LNCaP clone FGC (cell line): ENCODE measurements around the gene VPS51.
A peak's percentile ranks its signal among the peaks of the same experiment; 100 is the strongest.

Experiments
- DNase-seq: peaks from one replicate; pipeline ENCODE4 v3.0.0-alpha.2; 2011; ENCODE audit warnings: low read depth
- H3K4me3 ChIP-seq: 2 replicates; pipeline ENCODE4 v1.5.1; 2011; ENCODE audit warnings: mild to moderate bottlenecking, low read depth, low read length, control low read depth
- TF ChIP-seq, protein P1 (sequence below): IDR thresholded peaks from 2 replicates; pipeline ENCODE4 v1.5.1; 2012; ENCODE audit warnings: mild to moderate bottlenecking; ENCODE audit not compliant: control insufficient read depth, insufficient read depth; ENCODE audit errors: extremely low read depth

Gene VPS51

DNA sequence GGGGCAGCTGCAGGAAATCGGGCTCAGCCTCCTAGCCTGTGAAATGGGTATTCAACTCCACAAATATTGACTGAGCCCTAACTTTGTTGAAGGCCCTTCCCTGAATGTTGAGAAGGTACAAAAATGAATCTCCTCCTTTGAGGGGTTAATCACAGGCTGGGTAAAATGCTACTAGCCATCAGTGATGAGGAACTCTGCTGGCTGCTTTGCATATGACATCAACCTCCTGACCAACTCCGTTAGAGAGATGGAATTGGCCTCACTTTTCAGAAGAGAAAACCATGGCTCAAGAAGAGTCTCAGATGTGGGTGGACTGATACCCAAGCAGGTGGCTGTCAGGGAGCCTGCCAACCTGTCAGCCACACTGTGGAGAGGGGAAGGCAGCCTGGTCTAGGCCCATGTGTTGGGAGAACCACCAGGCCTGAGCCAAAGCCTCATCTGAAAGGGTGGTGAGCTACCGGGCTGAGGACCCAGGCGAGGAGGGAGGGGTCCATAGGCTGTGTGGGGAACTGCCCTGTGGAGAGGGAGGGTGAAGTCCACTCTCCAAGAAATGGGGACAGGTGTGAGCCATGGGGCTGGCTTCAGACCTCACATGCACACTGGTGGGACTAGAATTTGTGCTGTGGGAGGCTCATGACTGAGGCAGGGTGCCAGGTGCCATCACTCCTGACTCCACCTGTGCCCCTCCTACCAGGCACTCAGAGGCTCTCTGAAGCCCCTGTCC is 23.9 kb upstream of the VPS51 start:
- DNase-seq, result no peak
- TF ChIP-seq, protein P1, sequence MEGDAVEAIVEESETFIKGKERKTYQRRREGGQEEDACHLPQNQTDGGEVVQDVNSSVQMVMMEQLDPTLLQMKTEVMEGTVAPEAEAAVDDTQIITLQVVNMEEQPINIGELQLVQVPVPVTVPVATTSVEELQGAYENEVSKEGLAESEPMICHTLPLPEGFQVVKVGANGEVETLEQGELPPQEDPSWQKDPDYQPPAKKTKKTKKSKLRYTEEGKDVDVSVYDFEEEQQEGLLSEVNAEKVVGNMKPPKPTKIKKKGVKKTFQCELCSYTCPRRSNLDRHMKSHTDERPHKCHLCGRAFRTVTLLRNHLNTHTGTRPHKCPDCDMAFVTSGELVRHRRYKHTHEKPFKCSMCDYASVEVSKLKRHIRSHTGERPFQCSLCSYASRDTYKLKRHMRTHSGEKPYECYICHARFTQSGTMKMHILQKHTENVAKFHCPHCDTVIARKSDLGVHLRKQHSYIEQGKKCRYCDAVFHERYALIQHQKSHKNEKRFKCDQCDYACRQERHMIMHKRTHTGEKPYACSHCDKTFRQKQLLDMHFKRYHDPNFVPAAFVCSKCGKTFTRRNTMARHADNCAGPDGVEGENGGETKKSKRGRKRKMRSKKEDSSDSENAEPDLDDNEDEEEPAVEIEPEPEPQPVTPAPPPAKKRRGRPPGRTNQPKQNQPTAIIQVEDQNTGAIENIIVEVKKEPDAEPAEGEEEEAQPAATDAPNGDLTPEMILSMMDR, result no peak
- H3K4me3 ChIP-seq, result no peak overlapping the region

DNA sequence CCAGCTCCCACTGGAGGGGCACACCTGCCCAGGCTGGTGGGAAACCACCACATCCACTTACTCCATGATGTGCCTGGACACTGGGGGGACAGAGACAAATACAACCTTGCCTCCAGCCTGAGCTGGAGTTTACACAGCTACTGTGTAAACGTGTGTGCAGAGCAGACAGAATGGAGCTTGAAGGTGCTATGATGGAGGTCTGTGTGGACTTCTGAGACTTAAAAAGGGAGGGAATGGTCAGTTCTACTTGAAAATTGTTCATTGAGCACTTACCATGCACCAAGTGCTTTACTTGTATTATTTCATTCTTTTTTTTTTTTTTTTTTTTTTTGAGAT is 23.4 kb upstream of the VPS51 start:
- TF ChIP-seq, protein P1, result no peak
- H3K4me3 ChIP-seq, result no peak overlapping the region
- no peak for DNase-seq

DNA sequence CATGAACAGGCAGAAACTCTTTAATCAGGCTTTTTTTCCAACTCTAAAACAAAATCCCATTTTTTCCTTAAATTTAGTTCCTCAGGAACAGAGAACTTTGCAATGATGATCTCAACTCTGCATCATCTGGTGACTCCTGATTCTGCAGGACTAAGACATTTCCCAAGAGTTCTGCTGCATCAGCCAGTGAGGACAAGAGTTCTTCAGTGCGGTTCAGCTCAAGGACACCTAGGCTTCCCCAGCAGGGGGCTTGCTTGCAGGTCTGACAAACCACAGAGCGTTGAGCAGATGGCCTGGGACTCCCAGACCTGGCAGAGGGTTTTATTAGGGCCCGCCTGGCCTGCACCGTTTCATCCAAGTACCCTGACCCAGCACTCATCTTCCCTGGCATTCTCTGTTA is 18.6 kb upstream of the VPS51 start:
- H3K4me3 ChIP-seq, result no peak overlapping the region
- DNase-seq, result no peak
- TF ChIP-seq, protein P1, result no peak

DNA sequence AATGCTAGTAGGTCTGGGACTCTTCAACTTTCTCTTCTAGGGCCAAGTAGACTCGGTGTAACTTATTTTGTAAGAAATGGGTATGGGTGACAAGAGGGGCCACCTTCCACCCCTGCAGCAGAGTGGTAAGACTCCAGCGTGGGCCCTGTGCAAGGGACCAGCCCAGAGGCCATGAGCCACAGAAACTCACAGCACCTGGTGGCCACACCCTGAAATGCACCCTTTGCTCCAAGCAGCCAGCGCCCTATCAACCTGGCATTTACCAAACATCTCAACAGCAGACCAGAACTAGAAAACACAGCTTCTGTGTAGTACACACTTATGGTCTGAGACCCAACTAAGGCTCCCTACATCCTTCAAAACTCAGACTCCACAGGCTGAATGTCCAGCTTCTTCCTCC is 17.9 kb upstream of the VPS51 start:
- no peak for DNase-seq
- no peak overlapping the region for H3K4me3 ChIP-seq
- TF ChIP-seq, protein P1, result peak; percentile 53

DNA sequence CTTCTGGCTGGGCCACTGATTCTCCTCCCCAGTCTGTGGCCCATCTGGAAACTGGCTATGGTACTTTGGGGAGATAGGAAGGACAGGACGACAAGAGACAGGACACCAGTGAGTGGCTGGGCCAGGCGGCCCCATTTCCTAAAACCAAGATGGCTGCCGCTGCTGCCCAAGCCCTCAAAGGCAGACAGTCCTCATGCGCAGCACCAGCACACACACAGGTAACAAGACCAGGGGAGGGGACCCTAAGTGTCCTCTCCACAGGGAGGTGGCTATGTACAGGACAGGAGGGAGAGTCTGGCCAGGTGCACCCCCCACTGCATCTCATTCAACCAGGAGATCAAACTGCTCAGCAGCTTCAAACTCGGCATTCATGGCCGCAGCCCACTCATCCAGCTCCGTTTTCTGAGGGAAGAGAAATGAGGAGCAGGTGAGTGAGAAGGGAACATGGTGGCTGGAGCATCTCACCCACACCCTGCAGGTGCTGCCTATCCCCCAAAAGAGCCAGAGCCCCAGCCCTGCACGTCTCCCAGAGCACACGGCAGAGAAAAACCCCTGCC is 17.1 kb upstream of the VPS51 start:
- TF ChIP-seq, protein P1, result no peak
- no peak for DNase-seq
- no peak overlapping the region for H3K4me3 ChIP-seq

DNA sequence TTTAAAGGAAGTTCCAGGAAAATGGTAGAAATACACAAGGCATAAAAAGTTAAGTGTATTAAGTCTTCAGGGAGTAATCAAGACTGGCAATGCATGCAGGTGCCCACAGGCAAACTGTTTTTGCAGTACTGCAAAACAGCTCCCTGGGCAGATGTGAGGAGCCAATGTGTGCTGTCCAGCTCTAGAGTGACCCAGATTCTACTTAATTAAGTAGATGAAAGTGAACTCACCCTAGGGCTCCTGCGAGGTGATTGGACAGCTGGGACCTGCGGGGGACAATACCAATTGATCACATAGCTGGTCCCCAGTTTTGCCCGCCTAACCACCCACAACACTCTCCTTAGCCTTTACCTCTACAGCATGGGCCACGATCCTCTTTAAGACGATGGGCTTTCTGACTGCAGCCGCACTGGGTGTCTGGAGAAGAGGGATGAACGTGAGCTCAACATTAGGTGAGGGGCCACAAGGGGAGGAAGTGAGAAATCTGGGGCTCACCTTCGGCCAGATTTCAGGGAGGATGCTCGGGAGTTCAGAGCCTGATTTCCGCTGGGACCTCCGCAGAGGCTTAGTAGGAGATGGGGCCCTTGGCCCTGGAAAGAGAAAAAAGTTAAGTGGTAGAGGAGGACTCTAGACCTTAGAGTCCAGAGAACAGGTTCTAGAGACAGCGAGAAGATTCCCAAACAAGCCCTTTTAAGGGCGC is 12.7 kb upstream of the VPS51 start:
- TF ChIP-seq, protein P1, result no peak
- peak overlapping the region; percentile 99 for H3K4me3 ChIP-seq
- no peak for DNase-seq
